ENCODE results near the gene MUC5AC. TPM values are rescaled to one million over a fixed set of nuclear protein-coding genes. Genes with fewer than 3 reads are reported as not detected.

The MUC5AC gene
- total and polyA plus RNA-seq, 2 of the 13 experiments (the other 11 are each of a cell fraction or from before 2014, with no cell fraction given): under 0.01 TPM; not detected in 1

DNA sequence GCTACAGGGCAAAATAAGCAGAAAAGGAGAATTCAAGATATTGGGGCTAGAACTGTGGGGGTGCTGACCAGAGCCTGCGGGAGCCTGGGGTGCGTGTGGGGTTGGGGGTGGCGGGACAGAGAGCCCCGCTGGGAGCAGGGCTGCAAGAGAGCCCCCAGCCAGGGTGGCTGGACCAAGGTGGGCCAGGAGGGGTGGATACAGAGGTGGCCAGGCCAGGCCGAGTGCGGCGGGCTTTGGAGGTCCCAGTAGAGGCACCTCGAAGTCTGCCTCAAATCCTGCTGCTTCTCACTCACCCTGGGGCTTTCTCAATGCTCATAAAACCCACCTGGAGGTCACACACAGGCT lies 48.2 kb downstream of the MUC5AC start (continued):
- TF ChIP-seq, protein P1, sequence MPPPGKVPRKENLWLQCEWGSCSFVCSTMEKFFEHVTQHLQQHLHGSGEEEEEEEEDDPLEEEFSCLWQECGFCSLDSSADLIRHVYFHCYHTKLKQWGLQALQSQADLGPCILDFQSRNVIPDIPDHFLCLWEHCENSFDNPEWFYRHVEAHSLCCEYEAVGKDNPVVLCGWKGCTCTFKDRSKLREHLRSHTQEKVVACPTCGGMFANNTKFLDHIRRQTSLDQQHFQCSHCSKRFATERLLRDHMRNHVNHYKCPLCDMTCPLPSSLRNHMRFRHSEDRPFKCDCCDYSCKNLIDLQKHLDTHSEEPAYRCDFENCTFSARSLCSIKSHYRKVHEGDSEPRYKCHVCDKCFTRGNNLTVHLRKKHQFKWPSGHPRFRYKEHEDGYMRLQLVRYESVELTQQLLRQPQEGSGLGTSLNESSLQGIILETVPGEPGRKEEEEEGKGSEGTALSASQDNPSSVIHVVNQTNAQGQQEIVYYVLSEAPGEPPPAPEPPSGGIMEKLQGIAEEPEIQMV (CRISPR knock-in tag; IDR thresholded peaks at IDR 0.05; ENCODE audit: low read depth): no peak

DNA sequence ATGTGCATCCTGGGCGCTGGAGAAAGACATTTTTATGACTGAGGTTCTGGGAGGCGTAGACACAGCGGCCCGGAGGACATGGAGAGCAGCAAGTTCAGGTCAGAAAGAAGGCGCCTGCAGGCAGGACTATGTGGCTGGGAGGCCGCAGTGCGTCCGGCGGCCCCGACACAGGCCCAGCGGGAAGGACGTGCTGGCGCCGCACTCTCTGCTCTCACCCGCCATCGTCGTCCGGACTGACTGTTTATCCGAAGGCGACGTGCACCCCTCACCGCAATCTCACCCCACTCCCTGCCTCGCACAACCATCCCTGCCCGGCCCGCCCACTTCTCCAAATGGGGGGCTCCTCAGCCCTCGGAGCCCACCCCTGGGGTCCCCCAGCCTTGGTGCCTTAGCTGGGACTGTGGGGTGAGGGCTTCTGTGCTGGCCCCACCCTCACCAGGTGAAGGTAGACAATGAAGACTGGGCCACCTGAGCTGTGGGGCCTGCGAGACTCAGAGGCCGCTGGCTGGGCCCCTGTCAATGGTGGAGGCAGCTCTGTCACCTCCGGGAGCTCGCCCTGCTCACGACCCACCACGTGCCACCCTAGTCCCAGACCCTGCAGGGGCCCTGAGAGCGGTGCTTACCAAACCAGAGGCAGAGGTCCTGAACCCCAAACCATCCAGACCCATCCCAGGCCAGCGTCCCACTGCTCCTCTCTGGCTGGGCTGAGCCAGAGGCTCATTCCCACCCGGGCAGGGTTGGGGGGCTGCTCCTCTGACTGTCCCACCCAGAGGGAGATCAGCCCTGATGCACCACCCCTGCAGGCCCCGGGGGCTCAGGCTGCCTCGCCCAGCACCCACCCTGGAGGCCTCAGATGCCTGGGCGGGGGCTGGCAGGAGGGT lies 48.9 kb downstream of the MUC5AC start:
- 37% methylated on average over 25 of the region's 38 CpGs for WGBS (ENCODE audit: low lambda C conversion rate)
- Histone ChIP-seq H3K36me3 (replicated peaks in 1 of 2; ENCODE audit: control insufficient read depth in 1 of 2, insufficient read depth in 2 of 2, low read length in 2 of 2) (no peaks in the 10 kb centered on the region), H2AFZ (ENCODE audit: low read length) (no peak overlapping the region), H3K27ac (ENCODE audit: extremely low read length, insufficient read depth, low read length) (no peak overlapping the region), H3K4me1 (ENCODE audit: insufficient read depth, low read length) (0 out of 2 replicates have a peak, but pooled peaks cover 5% of the 10 kb centered on the region), H3K79me2 (ENCODE audit: insufficient read depth, low read length) (no peaks in the 10 kb centered on the region), H4K20me1 (ENCODE audit: insufficient read depth, low read length) (no peaks in the 10 kb centered on the region), H3K9ac (ENCODE audit: insufficient read depth, low read depth, low read length) (no peak overlapping the region), H3K27me3 (ENCODE audit: control insufficient read depth in 1 of 2, insufficient read depth in 2 of 2, low read length in 2 of 2) (peaks cover 32 to 71% of the 10 kb centered on the region in 2 experiments; a peak in 4 of 5 replicates), H3K4me3 (replicated peaks in 1 of 3; ENCODE audit: insufficient read depth in 1 of 3, low read depth in 2 of 3, low read length in 3 of 3) (no peak overlapping the region), H3K4me2 (ENCODE audit: low read depth, low read length) (no peak overlapping the region), H3K9me3 (ENCODE audit: low read length) (peaks cover 13% of the 10 kb centered on the region)
- no TSS peak for BruUV-seq (replicated peaks)
- no peak for DNase-seq (ENCODE audit: low spot score)
- ChIA-PET POLR2A (no interaction called here), CTCF (ENCODE audit: low intra/inter-chr PET ratio, low total read pairs) (no interaction called here)
- no peak for ATAC-seq
- no peak for TF ChIP-seq CAMTA2 (CRISPR knock-in tag; IDR thresholded peaks at IDR 0.05; ENCODE audit: borderline replicate concordance)
- no peak for FAIRE-seq
- intact Hi-C loops (cut with micrococcal nuclease; ENCODE audit: unreplicated experiment): loop anchor here (10.0 kb wide), 1 partner anchor 58 kb away; no protein-coding TSS in a partner anchor
- in situ Hi-C loops (cut with HindIII; ENCODE audit: extremely low pct_ligation_motif_present, low pct_unique_long_range_greater_than_20kb): no loop called here

Data from HepG2 (cell line).